Subcutaneous abdominal adipose tissue (tissue), 5 donors: ENCODE results near the gene MYH2.
"Not testable (repeated sequence)": the region's sequence is repeated elsewhere in the genome, so short reads cannot be mapped to it uniquely, and the experiment has no call there.

Experiments
- H3K27ac ChIP-seq: one replicate; pipeline ENCODE4 v1.7.0; 2013; ENCODE audit warnings: low read depth, mild to moderate bottlenecking, inconsistent platforms, low read length, moderate library complexity
- H3K27me3 ChIP-seq, 5 donors: one replicate each; pipeline ENCODE4 v1.7.0; 2013; ENCODE audit warnings: low read length in 5 of 5, inconsistent platforms in 1 of 5; ENCODE audit not compliant: control insufficient read depth in 5 of 5, insufficient read depth in 4 of 5
- H3K36me3 ChIP-seq, 5 donors: one replicate each; pipeline ENCODE4 v1.7.0; 2013; ENCODE audit warnings: low read length in 5 of 5; ENCODE audit not compliant: control insufficient read depth in 5 of 5, insufficient read depth in 5 of 5
- H3K4me1 ChIP-seq, 5 donors: one replicate each; pipeline ENCODE4 v1.7.0; 2013; ENCODE audit warnings: low read length in 5 of 5, mild to moderate bottlenecking in 3 of 5, moderate library complexity in 1 of 5; ENCODE audit not compliant: control insufficient read depth in 5 of 5, insufficient read depth in 5 of 5
- H3K4me3 ChIP-seq, 5 donors: one replicate each; pipeline ENCODE4 v1.7.0; 2013; ENCODE audit warnings: low read length in 5 of 5, low read depth in 1 of 5
- H3K9ac ChIP-seq, 5 donors: one replicate each; pipeline ENCODE4 v1.7.0; 2013; ENCODE audit warnings: low read length in 5 of 5, mild to moderate bottlenecking in 4 of 5, moderate library complexity in 3 of 5
- H3K9me3 ChIP-seq, 5 donors: one replicate each; pipeline ENCODE4 v1.7.0; 2013; ENCODE audit warnings: low read length in 5 of 5; ENCODE audit not compliant: control insufficient read depth in 5 of 5
- donor health status: healthy.
- donor health status: healthy.
- donor health status: healthy.
- donor health status: healthy.
- donor health status: healthy.

The MYH2 gene

DNA sequence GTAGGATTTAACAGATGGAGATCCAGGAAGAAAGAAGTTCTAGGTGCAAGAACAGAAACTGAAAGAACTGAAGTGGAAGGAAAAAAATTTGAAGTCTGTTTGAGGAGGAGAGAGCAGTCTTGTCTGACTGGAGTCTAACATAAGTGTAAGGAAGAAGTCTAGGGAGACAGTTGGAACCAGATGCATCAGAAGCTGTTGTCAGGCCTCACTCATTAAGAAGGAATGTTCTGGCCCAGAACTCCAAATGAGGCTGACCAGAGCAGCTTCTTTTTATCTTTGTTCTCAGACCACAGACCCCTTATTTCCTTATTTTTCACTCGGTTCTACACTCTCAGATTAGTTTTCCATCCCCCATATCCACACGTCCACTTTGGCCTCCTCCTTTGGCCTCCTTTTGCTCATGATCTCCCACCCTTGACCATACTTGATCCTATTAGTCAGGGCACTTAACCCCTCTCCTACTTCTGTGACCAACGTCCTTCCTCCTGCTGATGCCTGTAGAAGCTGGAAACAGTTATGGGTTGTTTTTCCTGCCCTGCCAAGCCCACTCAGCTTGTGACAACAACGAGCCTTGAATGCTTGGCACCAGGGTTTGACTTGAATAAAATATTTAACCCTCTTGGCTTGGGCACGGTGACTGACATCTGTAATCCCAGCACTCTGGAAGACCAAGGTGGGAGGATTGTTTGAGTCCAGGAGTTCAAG, 7.0 kb upstream of the MYH2 start:
- H3K4me3 ChIP-seq = peak overlapping the region in 1 of 5 donors; percentile 25
- H3K36me3 ChIP-seq = no peaks in the 10 kb centered on the region
- peak overlapping the region; percentile 42 for H3K27ac ChIP-seq
- peaks cover 0 to 32% (median 31%) of the 10 kb centered on the region in 5 donors for H3K4me1 ChIP-seq
- H3K27me3 ChIP-seq = no peaks in the 10 kb centered on the region
- H3K9ac ChIP-seq = no peak overlapping the region
- H3K9me3 ChIP-seq = no peaks in the 10 kb centered on the region

DNA sequence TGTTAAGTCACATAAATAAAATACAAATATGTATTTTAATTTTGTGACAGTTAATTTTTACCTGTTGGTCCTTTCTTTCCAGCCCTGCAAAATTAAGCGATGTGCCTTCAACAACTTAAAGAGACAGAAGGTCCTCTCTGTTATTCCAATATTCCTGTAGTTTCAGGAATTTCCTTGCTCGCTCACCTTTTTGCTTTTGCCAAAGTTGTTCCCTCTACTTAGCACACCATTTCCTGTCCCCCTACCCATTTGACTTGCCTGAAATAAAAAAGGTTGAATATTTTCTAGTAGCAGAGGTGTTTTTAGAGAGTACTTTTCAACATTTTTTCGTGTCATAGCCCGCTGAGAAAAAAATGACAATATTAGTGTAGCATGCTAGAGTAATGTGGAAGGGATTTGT, 556 bp upstream of the MYH2 start:
- Histone ChIP-seq H3K9me3 (no peaks in the 10 kb centered on the region), H3K9ac (no peak overlapping the region), H3K4me1 (no peaks in the 10 kb centered on the region), H3K36me3 (no peaks in the 10 kb centered on the region), H3K4me3 (no peak overlapping the region), H3K27me3 (no peaks in the 10 kb centered on the region), H3K27ac (no peak overlapping the region)

DNA sequence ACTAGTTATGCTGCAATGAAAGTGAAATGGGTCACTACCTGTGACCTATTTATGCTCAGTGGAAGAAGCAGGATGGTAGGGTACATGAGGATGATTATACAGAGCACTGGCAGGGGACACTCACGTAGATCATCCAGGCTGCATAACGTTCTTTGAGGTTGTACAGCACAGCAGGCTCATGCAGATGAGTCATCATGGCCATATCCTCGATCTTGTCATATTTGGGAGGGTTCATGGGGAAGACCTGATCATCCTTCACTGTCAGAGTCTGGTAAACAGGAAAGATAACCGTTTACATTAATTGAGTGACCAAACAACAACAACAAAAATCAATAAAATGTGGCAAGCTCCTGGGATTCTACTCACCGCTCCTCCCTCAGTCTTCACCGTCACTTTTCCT, 2.1 kb downstream of the MYH2 start:
- no peak overlapping the region for H3K27ac ChIP-seq
- no peaks in the 10 kb centered on the region for H3K4me1 ChIP-seq
- H3K27me3 ChIP-seq = no peaks in the 10 kb centered on the region
- H3K36me3 ChIP-seq = no peaks in the 10 kb centered on the region
- no peak overlapping the region for H3K9ac ChIP-seq
- no peak overlapping the region for H3K4me3 ChIP-seq
- no peaks in the 10 kb centered on the region for H3K9me3 ChIP-seq

DNA sequence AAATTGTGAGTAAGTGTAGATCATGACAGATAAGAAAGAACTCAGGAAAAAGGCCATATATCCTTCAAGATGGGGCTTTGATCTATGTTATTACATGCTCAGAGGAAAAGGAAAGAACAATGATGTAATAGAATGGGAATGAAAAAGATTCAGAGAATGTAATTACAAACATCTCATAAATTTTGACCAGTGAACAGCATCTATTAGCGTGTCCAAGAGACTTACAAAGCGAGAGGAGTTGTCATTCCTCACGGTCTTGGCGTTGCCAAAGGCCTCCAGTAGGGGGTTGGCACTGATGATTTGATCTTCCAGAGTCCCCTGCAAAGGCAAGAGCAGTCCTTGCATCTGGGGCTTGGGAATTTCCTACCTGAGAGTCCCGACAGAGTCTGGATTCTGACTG, 6.0 kb downstream of the MYH2 start:
- H3K27ac ChIP-seq, H3K4me1 ChIP-seq, H3K36me3 ChIP-seq, H3K4me3 ChIP-seq, H3K27me3 ChIP-seq, H3K9me3 ChIP-seq, H3K9ac ChIP-seq: not testable (repeated sequence)

DNA sequence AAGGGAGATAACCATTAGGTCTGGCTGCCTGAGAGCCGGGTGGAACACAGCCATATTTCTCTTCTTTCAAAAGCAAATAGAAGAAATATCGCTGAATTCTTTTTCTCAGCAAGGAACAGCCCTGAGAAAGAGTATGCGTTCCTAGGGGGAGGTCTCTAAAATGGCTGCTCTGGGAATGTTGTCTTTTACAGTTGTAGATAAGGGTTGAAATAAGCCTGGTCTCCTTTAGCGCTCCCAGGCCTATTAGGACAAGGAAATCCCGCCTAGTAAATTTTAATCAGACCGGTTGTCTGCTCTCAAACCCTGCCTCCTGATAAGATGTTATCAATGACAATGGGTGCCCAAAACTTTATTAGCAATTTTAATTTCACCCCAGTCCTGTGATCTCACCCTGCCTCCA, 8.3 kb downstream of the MYH2 start:
- not testable (repeated sequence) for H3K36me3 ChIP-seq, H3K27me3 ChIP-seq, H3K9ac ChIP-seq, H3K27ac ChIP-seq, H3K4me3 ChIP-seq, H3K4me1 ChIP-seq, H3K9me3 ChIP-seq

DNA sequence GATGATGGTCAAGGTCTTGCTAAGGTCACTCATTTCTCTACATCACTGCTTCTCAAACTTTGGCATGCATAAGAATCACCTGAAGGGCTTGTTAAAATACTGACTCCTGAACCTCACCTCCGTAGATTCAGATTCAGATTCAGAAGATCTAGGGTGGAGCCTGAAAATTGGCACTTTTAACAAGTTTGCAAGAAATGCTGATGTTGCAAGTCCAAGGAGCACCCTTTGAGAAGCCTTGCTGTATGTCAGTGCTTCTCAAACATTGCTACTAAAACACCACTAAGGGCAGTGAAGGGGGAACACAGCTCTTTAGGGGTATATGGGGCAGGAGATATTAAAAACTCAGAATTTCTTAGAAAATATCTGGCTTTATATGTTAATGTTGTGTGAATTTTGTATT, 17.4 kb downstream of the MYH2 start:
- H3K27ac ChIP-seq = no peak overlapping the region
- H3K4me3 ChIP-seq = no peak overlapping the region
- H3K9ac ChIP-seq = no peak overlapping the region
- H3K9me3 ChIP-seq = no peaks in the 10 kb centered on the region
- H3K27me3 ChIP-seq = no peaks in the 10 kb centered on the region
- peaks cover 0 to 4% (median 0%) of the 10 kb centered on the region in 5 donors for H3K4me1 ChIP-seq
- H3K36me3 ChIP-seq = no peaks in the 10 kb centered on the region

DNA sequence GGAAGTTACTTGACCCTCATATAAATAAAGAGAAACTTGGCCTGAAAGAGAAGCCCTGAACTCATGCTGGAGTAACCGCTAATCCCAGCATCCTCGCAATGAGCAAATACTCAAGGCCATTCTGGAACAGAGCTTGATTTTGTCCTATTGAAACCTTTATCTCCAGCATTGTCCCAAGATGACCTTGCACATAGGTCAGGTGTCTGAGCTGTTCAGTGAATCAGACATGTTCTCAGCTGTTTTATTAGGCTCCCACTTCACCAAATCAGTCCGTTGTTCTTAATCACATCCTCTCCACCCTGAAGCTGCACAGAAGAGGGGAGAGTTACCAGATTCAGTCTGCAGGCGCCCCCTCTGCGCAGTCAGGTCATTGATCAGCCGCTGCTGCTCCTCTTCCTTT, 22.0 kb downstream of the MYH2 start:
- H3K36me3 ChIP-seq = no peaks in the 10 kb centered on the region
- H3K4me1 ChIP-seq = peaks cover 0 to 4% (median 0%) of the 10 kb centered on the region in 5 donors
- H3K9ac ChIP-seq = no peak overlapping the region
- H3K27ac ChIP-seq = no peak overlapping the region
- no peak overlapping the region for H3K4me3 ChIP-seq
- H3K27me3 ChIP-seq = no peaks in the 10 kb centered on the region
- no peaks in the 10 kb centered on the region for H3K9me3 ChIP-seq

DNA sequence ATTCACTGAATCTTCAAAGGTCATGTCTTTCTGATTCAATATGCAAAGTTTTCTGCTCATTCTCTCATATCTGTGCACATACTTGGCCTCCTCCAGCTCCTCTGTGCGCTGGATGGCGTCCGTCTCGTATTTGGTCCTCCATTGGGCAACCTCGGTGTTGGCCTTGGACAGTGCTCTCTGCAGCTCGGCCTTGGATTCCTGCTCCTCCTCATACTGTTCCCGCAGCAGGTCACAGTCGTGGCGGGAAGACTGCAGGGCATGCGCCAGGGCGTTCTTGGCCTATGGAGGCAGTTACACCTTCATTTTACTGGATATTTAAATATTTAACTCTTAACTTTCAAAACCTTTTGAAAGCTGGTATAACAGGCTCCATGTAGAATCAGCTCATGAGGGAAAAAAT, 22.9 kb downstream of the MYH2 start:
- Histone ChIP-seq H3K36me3 (no peaks in the 10 kb centered on the region), H3K4me3 (no peak overlapping the region), H3K4me1 (peaks cover 0 to 4% (median 0%) of the 10 kb centered on the region in 5 donors), H3K27ac (no peak overlapping the region), H3K9ac (no peak overlapping the region), H3K9me3 (no peaks in the 10 kb centered on the region), H3K27me3 (no peaks in the 10 kb centered on the region)

DNA sequence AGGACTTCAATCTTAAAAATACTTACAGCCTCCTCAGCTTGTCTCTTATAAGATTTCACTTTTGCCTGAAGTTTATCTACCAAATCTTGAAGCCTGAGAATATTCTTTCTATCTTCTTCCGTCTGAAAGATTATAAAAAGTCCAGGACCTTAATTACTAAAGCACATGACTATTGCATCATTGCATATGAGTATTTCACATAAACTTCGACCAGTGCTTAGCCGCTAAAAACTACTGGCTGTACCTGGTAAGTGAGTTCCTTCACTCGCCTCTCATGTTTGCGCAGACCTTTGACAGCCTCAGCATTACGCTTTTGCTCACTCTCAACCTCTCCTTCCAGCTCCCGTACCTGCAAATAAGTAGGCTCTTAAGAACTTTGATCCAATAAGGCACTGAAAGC, 26.4 kb downstream of the MYH2 start:
- Histone ChIP-seq H3K27me3 (no peaks in the 10 kb centered on the region), H3K27ac (no peak overlapping the region), H3K9me3 (no peaks in the 10 kb centered on the region), H3K4me1 (no peaks in the 10 kb centered on the region), H3K4me3 (no peak overlapping the region), H3K36me3 (no peaks in the 10 kb centered on the region), H3K9ac (no peak overlapping the region)

DNA sequence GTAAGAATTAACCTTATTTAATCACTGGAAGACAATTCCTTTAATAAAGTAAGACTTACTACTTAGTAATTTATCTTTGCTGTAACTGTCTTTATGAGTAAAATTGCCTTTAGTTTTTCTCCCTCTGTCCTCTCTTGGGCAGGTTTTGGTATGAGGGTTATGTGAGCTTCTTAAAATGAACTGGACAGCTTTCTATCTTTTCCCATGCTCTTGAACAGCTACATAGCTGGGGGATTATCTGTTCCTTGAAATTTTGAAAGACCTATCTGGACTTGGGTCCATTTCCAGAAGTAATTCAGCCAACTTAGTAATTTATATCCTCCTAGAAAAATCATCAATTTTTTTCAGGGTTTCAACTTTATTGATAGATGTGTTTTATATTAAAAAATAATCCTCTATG, 27.5 kb downstream of the MYH2 start:
- Histone ChIP-seq H3K9me3 (no peaks in the 10 kb centered on the region), H3K4me3 (no peak overlapping the region), H3K4me1 (no peaks in the 10 kb centered on the region), H3K9ac (no peak overlapping the region), H3K36me3 (no peaks in the 10 kb centered on the region), H3K27me3 (no peaks in the 10 kb centered on the region), H3K27ac (no peak overlapping the region)
